ENCODE data around the gene AQP12A. TPM values are rescaled to one million over a fixed set of nuclear protein-coding genes. Genes with fewer than 3 reads are reported as not detected.

Gene AQP12A
- total and polyA plus RNA-seq, 2 experiments from 2014 or later, result not detected

DNA sequence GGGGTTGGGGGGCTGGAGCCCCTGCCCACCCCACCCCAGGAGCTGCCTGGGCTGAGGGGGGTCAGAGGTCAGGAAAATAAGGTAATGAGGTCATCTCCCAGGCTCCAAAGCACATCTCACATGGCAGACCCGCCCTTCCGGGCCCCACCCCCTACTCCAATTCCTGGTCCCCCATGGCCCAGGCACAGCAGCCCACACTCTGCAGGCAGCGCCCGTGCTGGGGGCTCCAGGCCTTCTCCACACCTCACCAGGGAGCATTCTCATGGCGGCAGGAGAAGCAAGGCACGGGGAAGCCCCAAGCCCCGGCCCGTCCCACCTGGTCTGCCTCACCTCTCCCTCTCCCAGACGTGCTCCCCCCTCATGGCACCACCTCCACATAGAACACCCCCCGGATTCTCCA lies 43.8 kb downstream of the AQP12A start (continued):
- TF ChIP-seq, protein P1, sequence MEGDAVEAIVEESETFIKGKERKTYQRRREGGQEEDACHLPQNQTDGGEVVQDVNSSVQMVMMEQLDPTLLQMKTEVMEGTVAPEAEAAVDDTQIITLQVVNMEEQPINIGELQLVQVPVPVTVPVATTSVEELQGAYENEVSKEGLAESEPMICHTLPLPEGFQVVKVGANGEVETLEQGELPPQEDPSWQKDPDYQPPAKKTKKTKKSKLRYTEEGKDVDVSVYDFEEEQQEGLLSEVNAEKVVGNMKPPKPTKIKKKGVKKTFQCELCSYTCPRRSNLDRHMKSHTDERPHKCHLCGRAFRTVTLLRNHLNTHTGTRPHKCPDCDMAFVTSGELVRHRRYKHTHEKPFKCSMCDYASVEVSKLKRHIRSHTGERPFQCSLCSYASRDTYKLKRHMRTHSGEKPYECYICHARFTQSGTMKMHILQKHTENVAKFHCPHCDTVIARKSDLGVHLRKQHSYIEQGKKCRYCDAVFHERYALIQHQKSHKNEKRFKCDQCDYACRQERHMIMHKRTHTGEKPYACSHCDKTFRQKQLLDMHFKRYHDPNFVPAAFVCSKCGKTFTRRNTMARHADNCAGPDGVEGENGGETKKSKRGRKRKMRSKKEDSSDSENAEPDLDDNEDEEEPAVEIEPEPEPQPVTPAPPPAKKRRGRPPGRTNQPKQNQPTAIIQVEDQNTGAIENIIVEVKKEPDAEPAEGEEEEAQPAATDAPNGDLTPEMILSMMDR (conservative IDR thresholded peaks at IDR 0.05; ENCODE audit: low read depth in 2 of 2), result no peak
- no peak for TF ChIP-seq CREB1 (CRISPR knock-in tag; IDR thresholded peaks at IDR 0.05; ENCODE audit: low read depth)

DNA sequence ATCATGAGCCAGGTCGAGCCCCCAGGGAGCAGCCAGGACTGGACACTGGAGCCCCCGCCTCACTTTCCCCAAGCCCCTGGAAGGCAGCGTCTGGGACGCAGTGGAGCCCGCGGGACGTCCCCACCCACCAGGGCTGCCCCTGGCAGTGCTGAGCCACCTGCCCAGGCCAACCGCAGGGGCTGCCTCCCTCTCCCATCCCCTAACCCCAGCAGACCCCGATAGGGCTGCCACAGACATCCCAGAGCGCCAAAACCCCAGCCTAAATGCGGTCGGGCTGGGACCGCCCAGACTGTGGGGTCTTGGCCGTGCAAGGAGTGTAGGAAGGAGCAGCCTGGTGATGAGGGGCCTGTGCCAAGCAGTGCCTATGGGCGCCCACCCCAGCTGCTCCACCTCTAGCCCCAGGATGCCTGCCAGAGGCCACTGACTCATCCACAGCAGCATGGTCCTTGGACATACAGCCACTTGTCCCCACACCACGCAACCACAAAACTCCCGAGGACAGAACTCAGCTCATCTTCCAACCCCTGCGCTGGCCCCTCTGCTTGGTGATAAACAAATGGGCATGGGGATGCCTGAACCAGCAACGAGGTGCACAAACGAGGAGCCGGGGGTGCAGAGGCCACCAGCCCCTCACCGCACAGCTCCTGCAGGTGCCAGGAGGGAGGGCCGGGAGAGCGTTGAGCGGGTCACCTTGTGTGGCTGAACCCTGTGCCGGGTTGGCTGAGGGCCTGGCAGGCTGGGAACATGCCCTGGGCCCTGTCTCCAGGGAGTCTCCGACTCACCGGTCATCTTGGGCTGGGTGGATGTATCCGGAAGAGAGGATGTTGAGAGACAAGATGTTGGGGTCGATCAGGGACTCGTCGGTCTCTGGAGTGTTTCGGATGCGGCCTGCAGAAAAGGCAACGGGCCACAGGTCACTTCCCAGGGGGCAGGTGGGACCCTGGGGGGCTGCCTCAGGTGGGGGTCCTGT lies 44.9 kb downstream of the AQP12A start:
- H3K9me3 Mint-ChIP-seq, result no peaks in the 10 kb centered on the region
- H3K36me3 Mint-ChIP-seq (ENCODE audit: low read depth), result peaks cover 77% of the 10 kb centered on the region
- TF ChIP-seq NANOG (IDR thresholded peaks at IDR 0.05; ENCODE audit: borderline replicate concordance) (no peak), ZNF331 (CRISPR knock-in tag; IDR thresholded peaks at IDR 0.05; ENCODE audit: low read depth) (no peak), CREB1 (CRISPR knock-in tag; IDR thresholded peaks at IDR 0.05; ENCODE audit: low read depth) (no peak), JUNB (IDR thresholded peaks at IDR 0.05; ENCODE audit: unreplicated experiment) (no peak)
- TF ChIP-seq, protein P2, sequence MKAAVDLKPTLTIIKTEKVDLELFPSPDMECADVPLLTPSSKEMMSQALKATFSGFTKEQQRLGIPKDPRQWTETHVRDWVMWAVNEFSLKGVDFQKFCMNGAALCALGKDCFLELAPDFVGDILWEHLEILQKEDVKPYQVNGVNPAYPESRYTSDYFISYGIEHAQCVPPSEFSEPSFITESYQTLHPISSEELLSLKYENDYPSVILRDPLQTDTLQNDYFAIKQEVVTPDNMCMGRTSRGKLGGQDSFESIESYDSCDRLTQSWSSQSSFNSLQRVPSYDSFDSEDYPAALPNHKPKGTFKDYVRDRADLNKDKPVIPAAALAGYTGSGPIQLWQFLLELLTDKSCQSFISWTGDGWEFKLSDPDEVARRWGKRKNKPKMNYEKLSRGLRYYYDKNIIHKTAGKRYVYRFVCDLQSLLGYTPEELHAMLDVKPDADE (IDR thresholded peaks at IDR 0.05), result no peak
- TF ChIP-seq, protein P1 (conservative IDR thresholded peaks at IDR 0.05; ENCODE audit: low read depth in 2 of 2), result no peak
- TF ChIP-seq, protein P3, sequence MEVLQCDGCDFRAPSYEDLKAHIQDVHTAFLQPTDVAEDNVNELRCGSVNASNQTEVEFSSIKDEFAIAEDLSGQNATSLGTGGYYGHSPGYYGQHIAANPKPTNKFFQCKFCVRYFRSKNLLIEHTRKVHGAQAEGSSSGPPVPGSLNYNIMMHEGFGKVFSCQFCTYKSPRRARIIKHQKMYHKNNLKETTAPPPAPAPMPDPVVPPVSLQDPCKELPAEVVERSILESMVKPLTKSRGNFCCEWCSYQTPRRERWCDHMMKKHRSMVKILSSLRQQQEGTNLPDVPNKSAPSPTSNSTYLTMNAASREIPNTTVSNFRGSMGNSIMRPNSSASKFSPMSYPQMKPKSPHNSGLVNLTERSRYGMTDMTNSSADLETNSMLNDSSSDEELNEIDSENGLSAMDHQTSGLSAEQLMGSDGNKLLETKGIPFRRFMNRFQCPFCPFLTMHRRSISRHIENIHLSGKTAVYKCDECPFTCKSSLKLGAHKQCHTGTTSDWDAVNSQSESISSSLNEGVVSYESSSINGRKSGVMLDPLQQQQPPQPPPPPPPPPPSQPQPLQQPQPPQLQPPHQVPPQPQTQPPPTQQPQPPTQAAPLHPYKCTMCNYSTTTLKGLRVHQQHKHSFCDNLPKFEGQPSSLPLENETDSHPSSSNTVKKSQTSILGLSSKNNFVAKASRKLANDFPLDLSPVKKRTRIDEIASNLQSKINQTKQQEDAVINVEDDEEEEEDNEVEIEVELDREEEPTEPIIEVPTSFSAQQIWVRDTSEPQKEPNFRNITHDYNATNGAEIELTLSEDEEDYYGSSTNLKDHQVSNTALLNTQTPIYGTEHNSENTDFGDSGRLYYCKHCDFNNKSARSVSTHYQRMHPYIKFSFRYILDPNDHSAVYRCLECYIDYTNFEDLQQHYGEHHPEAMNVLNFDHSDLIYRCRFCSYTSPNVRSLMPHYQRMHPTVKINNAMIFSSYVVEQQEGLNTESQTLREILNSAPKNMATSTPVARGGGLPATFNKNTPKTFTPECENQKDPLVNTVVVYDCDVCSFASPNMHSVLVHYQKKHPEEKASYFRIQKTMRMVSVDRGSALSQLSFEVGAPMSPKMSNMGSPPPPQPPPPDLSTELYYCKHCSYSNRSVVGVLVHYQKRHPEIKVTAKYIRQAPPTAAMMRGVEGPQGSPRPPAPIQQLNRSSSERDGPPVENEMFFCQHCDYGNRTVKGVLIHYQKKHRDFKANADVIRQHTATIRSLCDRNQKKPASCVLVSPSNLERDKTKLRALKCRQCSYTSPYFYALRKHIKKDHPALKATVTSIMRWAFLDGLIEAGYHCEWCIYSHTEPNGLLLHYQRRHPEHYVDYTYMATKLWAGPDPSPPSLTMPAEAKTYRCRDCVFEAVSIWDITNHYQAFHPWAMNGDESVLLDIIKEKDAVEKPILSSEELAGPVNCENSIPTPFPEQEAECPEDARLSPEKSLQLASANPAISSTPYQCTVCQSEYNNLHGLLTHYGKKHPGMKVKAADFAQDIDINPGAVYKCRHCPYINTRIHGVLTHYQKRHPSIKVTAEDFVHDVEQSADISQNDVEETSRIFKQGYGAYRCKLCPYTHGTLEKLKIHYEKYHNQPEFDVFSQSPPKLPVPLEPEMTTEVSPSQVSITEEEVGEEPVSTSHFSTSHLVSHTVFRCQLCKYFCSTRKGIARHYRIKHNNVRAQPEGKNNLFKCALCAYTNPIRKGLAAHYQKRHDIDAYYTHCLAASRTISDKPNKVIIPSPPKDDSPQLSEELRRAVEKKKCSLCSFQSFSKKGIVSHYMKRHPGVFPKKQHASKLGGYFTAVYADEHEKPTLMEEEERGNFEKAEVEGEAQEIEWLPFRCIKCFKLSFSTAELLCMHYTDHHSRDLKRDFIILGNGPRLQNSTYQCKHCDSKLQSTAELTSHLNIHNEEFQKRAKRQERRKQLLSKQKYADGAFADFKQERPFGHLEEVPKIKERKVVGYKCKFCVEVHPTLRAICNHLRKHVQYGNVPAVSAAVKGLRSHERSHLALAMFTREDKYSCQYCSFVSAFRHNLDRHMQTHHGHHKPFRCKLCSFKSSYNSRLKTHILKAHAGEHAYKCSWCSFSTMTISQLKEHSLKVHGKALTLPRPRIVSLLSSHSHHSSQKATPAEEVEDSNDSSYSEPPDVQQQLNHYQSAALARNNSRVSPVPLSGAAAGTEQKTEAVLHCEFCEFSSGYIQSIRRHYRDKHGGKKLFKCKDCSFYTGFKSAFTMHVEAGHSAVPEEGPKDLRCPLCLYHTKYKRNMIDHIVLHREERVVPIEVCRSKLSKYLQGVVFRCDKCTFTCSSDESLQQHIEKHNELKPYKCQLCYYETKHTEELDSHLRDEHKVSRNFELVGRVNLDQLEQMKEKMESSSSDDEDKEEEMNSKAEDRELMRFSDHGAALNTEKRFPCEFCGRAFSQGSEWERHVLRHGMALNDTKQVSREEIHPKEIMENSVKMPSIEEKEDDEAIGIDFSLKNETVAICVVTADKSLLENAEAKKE (CRISPR knock-in tag; IDR thresholded peaks at IDR 0.05), result no peak

More for the DNA sequence above, 44.9 kb downstream of the AQP12A start:
- H3K27ac ChIP-seq (ENCODE audit: low read depth), result no peak overlapping the region
- H3K4me2 ChIP-seq, result no peak overlapping the region
- DNase-seq (ENCODE audit: low spot score) (no peak), ATAC-seq (no peak)
- no peaks in the 10 kb centered on the region for H3K36me3 ChIP-seq (ENCODE audit: insufficient read depth)
- Mint-ChIP-seq H3K27ac (no peak overlapping the region), H3K4me3 (no peak overlapping the region), H3K4me1 (no peaks in the 10 kb centered on the region), H3K27me3 (ENCODE audit: insufficient read depth, low read depth, poor library complexity) (peaks cover 23% of the 10 kb centered on the region)
- no peaks in the 10 kb centered on the region for H4K20me1 ChIP-seq (replicated peaks; ENCODE audit: insufficient read depth)
- no peaks in the 10 kb centered on the region for H3K9me2 ChIP-seq (ENCODE audit: insufficient read depth)
- H3F3A ChIP-seq (replicated peaks; ENCODE audit: low read depth), result no peaks in the 10 kb centered on the region
- no peaks in the 10 kb centered on the region for H3K4me1 ChIP-seq (ENCODE audit: insufficient read depth)
- H3K79me2 ChIP-seq (replicated peaks; ENCODE audit: insufficient read depth), result no peaks in the 10 kb centered on the region
- H3K27me3 ChIP-seq (ENCODE audit: insufficient read depth), result no peaks in the 10 kb centered on the region
- no peak overlapping the region for H2AFZ ChIP-seq
- no peak overlapping the region for H3K4me3 ChIP-seq
